Stimulated activated memory B cell treated with anti-CD40 and anti-IgM and Interleukin-4, amounts not matched to agents 10 μg/mL and 1 μg/mL and 100 μg/mL, for 72 hours (primary cell): Measurements from ENCODE around the gene XRCC1.
"Not testable (repeated sequence)": the region's sequence is repeated elsewhere in the genome, so short reads cannot be mapped to it uniquely, and the experiment has no call there.

ENCODE experiments used
- ATAC-seq: fragments of 150-1000 bp; cut with Tn5 transposase; 2 replicates; pipeline ENCODE4 v1.10.0; 2021
- H3K27ac Mint-ChIP-seq: one replicate; pipeline ENCODE4 v1.8.0; 2022; ENCODE audit warnings: mild to moderate bottlenecking, mixed read lengths
- H3K27me3 Mint-ChIP-seq: one replicate; pipeline ENCODE4 v1.8.0; 2022; ENCODE audit warnings: mixed read lengths
- H3K36me3 Mint-ChIP-seq: one replicate; pipeline ENCODE4 v1.8.0; 2022; ENCODE audit warnings: mixed read lengths
- H3K4me1 Mint-ChIP-seq: one replicate; pipeline ENCODE4 v1.8.0; 2022; ENCODE audit warnings: mixed read lengths
- H3K4me3 Mint-ChIP-seq: one replicate; pipeline ENCODE4 v1.8.0; 2022; ENCODE audit warnings: mild to moderate bottlenecking, moderate library complexity, mixed read lengths
- H3K9me3 Mint-ChIP-seq: one replicate; pipeline ENCODE4 v1.8.0; 2022; ENCODE audit warnings: mixed read lengths

XRCC1 gene

DNA sequence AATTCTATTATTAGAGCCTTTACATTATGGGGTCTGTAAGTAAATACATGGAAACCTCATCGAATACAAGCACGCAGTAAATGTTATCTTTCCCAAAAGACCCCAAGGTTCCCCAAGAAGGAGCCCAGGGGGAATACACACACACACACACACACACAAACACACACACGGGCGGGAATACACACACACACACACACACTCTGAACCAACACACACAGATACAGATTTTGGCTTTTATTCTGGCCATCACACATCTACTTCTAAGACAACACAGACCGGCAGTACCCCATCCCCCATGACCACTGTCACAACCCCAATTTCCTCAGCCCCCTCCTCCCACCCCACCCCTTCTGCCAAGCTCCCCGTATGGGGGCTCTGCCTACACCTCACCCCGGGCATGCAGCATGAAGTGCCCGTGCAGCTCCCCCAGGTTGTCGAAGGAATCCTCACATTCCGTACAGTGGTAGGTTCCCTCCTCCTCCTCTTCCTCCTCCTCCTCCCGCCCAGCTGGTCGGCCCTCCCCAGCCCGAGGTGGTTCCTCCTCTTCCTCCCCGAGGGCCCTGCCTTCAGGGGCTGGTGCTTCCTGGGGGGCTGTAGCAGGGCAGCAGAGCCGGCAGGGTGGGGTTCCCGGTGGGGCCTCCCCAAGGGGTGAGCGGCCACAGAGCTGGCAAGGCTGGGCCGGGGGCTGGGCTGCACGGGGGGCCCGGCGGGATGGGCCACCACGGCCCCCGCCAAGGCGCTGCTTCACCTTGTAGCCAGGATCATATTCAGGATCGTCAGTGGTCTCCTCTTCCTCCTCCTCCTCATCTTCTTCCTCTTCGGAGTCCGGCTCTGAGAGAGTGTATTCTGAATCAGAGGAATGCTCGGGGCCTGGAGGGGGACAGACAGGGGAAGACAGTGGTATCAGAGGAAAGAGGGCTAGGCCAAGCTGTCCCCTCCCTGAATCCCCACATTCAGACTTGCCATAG lies 32.2 kb upstream of the XRCC1 start:
- Mint-ChIP-seq H3K36me3 (peaks cover 18% of the 10 kb centered on the region), H3K27ac (no peak overlapping the region), H3K4me1 (peaks cover 21% of the 10 kb centered on the region), H3K4me3 (no peak overlapping the region), H3K27me3 (no peaks in the 10 kb centered on the region), H3K9me3 (no peaks in the 10 kb centered on the region)
- peak; percentile 27 for ATAC-seq

DNA sequence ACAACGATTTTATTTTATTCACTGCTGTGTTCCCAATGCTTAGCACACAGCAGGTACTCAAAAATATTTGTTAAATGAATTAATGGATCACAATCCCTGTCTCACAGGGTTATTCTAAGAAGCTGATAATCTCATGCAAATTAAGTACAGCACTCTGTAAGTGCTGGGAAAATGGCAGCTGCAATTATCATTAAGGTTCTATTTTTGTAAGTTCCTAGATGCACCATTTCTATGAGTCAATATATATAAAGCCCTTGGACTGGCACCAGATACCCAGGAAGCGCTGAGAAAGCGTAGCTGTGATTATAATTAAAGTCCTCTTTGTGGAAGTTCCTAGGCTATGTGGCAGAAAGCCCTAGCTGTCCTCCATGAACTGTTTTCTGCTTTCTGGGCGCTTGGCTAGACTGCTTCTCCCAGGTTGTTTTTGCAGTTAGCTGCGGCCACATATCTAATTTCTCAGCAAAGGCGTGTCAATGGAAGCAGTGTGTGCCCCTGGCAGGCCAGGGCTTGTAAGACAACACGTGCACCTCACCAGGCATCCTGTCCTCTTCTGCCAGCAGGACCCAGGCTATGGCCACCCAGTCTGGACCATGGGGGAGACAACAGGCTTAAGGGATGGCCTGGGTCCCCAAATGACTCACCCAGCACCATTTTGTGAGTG lies 31.4 kb upstream of the XRCC1 start:
- Mint-ChIP-seq H3K4me3 (no peak overlapping the region), H3K27me3 (no peaks in the 10 kb centered on the region), H3K9me3 (no peaks in the 10 kb centered on the region), H3K36me3 (peaks cover 11% of the 10 kb centered on the region), H3K27ac (peak overlapping the region; percentile 25), H3K4me1 (peaks cover 12% of the 10 kb centered on the region)
- no peak for ATAC-seq

DNA sequence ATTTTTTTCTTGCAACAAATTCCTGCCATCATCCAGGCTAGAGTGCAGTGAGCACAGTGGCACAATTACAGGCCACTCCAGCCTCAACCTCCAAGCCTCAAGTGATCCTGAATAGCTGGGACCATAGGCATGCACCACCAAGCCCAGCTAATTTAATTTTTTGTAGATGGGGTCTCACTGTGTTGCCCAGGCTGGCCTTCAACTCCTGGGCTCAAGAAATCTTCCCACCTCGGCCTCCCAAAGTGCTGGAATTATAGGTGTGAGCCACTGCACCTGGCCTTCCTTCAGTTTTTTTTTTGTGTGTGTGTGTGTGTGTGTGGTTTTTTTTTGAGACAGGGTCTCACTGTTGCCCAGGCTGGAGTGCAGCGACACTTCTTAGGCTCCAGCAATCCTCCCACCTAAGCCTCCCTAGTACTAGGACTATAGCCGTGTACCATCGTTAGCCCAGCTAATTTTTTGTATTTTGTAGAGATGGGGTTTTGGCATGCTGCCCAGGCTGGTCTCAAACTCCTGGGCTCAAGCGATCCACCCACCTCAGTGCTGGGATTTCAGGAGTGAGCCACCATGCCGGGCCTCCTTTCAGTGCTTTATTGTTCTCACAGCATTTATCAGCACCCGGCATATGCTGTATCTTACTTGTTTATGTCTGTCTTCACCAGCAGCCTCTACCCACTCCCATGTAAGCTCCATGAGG lies 30.7 kb upstream of the XRCC1 start:
- H3K27me3 Mint-ChIP-seq = no peaks in the 10 kb centered on the region
- ATAC-seq = no peak
- peaks cover 11% of the 10 kb centered on the region for H3K4me1 Mint-ChIP-seq
- H3K9me3 Mint-ChIP-seq = no peaks in the 10 kb centered on the region
- peak overlapping the region; percentile 25 for H3K27ac Mint-ChIP-seq
- H3K36me3 Mint-ChIP-seq = peaks cover 12% of the 10 kb centered on the region
- no peak overlapping the region for H3K4me3 Mint-ChIP-seq

DNA sequence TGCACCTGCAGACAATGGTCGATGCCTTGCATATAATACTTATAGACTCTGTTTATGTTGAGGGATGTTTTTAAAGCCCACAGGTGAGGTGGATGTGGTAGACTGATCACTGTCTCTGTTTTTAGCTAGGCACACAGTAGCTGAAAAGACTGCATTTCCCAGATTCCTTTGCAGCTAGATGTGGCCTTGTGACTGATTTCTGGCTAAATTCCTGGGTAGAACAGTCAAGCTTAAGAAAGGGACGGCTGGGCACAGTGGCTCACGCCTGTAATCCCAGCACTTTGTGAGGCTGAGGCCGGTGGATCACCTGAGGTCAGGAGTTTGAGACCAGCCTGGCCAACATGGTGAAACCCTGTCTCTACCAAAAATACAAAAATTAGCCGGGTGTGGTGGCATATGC lies 25.0 kb upstream of the XRCC1 start:
- H3K27ac Mint-ChIP-seq, H3K9me3 Mint-ChIP-seq, H3K4me3 Mint-ChIP-seq, ATAC-seq, H3K27me3 Mint-ChIP-seq: not testable (repeated sequence)
- Mint-ChIP-seq H3K36me3 (peaks cover 12% of the 10 kb centered on the region), H3K4me1 (peaks cover 43% of the 10 kb centered on the region)

DNA sequence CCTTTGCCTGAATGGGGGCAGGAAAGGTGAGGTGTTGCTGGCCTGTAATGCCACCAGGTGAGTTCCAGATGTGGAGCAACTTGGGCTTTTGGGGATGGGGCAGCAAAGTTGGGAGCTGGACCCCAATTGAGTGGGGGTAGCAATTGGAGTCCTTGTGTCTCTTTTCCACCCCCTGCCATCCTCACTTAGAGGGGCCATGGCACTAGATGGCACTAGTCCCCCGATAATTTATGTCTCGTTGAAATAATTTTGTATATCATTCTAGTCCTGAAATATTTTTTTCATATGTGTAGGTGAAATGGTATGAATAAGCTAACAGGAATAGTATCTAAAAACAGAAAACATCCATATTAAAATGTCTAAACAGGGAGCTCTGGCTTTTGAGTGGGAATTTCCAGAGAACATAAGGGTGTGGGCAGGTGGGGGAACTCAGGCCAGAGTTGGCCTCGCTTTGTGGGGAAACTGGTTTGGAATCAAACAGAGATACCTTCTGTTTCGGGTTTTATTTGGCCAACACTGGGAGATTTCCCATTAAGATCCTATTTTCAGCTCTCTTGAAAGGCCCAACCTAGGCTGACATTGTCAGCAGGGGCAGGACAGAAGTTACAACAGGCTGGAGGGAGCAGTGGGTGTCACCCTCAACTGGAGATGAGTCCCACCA lies 24.4 kb upstream of the XRCC1 start:
- H3K27me3 Mint-ChIP-seq = no peaks in the 10 kb centered on the region
- peaks cover 48% of the 10 kb centered on the region for H3K4me1 Mint-ChIP-seq
- no peak for ATAC-seq
- H3K27ac Mint-ChIP-seq = no peak overlapping the region
- no peaks in the 10 kb centered on the region for H3K9me3 Mint-ChIP-seq
- H3K4me3 Mint-ChIP-seq = no peak overlapping the region
- H3K36me3 Mint-ChIP-seq = peaks cover 12% of the 10 kb centered on the region

DNA sequence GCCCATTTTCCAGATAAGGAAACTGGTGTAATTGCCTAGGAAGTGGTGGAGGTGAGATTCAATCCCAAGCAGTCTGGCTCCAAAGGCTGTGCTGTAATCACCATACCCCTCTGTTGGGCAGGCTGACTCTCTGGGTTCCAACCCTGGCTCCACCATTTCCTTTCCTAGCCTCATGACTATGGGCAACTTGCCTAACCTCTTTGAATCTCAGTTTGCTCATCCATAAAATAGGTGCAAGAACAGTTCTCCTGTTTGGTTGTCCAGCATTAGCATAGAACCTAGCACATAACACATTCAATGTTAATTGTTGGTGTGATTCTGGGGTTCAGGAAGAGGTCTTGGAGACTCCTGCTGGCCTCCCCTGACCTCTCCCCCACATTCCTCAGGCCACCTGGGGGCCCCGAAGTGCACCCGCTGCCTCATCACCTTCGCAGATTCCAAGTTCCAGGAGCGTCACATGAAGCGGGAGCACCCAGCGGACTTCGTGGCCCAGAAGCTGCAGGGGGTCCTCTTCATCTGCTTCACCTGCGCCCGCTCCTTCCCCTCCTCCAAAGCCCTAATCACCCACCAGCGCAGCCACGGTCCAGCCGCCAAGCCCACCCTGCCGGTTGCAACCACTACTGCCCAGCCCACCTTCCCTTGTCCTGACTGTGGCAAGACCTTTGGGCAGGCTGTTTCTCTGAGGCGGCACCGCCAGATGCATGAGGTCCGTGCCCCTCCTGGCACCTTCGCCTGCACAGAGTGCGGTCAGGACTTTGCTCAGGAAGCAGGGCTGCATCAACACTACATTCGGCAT lies 23.3 kb upstream of the XRCC1 start:
- Mint-ChIP-seq H3K9me3 (no peaks in the 10 kb centered on the region), H3K27me3 (no peaks in the 10 kb centered on the region), H3K4me3 (no peak overlapping the region), H3K36me3 (peaks cover 17% of the 10 kb centered on the region), H3K27ac (peak overlapping the region; percentile 97), H3K4me1 (peaks cover 45% of the 10 kb centered on the region)
- ATAC-seq = no peak

DNA sequence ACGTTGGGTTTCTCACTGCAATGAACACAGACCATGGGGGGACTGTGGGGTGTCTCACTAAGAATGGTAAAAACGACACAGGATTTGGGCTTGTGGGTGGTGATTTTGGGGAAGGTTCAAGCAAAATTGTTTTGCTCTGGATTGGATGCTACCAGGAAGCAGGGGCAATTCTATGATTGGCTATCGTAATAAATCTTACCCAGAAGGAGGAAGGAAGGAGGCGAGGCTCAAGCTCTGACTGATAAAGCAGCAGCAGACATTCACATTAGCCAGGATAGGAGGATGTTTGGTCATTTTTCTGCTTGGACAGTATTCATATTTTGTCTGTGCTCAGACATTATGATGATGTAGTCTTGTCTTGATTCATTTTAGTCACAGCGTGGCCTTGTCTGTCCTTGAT lies 22.5 kb upstream of the XRCC1 start:
- H3K27me3 Mint-ChIP-seq = no peaks in the 10 kb centered on the region
- peaks cover 25% of the 10 kb centered on the region for H3K36me3 Mint-ChIP-seq
- H3K4me1 Mint-ChIP-seq = peaks cover 53% of the 10 kb centered on the region
- H3K27ac Mint-ChIP-seq = peak overlapping the region; percentile 97
- ATAC-seq = no peak
- H3K9me3 Mint-ChIP-seq = no peaks in the 10 kb centered on the region
- peak overlapping the region; percentile 95 for H3K4me3 Mint-ChIP-seq

DNA sequence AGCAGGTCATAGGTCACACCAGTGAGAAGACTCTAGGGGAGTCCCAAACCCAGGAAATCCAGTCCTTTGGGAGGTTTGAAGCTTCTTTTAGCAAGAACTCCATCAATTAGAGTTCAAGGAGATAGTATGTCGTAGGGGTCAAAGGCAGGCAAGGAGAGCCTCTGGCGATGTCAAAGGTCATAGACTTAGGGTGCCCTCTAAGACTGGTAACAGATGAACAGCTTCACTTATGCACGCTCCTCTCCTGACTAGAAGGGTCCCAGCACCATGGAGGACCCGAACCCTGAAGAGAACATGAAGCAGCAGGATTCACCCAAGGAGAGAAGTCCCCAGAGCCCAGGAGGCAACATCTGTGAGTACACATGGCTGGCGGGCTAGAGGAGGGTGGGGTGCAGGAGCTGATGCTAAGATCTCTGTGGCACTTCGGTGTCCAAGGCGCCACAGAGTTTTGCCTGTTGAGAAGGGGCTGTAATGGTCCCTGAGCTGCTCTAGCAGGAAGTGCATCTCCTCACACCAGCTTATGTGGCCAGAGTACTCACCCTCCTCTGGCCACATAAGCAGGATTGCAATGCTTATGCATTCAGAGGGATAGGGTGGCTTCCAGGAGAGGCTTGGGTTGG lies 21.6 kb upstream of the XRCC1 start:
- ATAC-seq = no peak

DNA sequence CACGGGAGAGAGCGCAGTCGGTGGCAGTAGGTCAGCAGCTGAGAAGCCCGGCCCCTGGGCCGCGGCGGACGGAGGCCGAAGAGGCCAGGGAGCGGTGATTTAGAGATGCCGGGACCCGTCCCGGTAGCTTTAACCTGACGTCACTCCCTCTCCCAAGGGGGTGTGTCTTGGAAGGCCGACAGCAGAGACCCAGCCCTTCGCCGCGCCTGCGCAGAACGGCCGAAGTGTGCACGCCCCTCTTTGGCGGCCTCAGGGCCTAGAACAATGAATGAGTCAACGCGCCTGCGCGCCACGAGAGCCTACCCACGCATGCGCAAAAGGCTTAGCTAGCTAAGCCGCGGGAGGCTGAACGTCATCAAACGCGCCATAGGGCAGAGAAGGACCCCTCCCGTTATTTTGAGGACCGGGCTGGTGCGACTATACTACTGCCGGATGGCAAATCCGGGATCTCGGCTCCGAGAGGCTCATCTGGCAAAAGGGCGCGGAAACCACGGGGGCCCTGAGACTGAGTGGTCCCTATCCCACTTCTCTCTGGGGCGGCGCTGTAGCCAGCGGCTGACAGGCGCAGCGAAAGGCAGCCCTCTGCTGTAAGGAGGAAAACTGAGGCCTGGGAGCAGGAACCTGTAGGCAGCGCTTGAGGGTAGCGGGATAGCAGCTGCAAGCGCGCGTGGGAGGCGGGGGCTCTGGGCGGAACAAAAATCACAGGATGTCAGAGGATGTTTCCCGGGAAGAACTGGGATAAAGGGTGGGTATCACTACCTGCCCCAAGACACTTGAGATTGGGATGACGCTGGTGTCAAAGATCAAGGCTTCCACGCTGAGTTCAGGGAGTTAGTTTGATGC lies 20.9 kb upstream of the XRCC1 start, which contains the start of the genes IRGQ and ZNF576:
IRGQ (minus strand) TSS at position 136 of the 843 bp plus-strand sequence. CDS start 796 bp downstream, outside the sequence.
ZNF576 (plus strand) TSS at position 597 of the 843 bp plus-strand sequence. CDS start 514 bp downstream, outside the sequence.
- Mint-ChIP-seq H3K27ac (peak within 1 kb of the TSS; percentile 97), H3K36me3 (peaks cover 26% of the 10 kb centered on the region), H3K4me1 (peaks cover 58% of the 10 kb centered on the region), H3K4me3 (peak within 1 kb of the TSS; percentile 95), H3K27me3 (no peaks in the 10 kb centered on the region), H3K9me3 (no peaks in the 10 kb centered on the region)
- peak; percentile 94 for ATAC-seq

More for the DNA sequence above, 21.6 kb upstream of the XRCC1 start:
- Mint-ChIP-seq H3K4me1 (peaks cover 57% of the 10 kb centered on the region), H3K9me3 (no peaks in the 10 kb centered on the region), H3K27me3 (no peaks in the 10 kb centered on the region), H3K4me3 (peak overlapping the region; percentile 95), H3K36me3 (peaks cover 30% of the 10 kb centered on the region), H3K27ac (peak overlapping the region; percentile 97)

DNA sequence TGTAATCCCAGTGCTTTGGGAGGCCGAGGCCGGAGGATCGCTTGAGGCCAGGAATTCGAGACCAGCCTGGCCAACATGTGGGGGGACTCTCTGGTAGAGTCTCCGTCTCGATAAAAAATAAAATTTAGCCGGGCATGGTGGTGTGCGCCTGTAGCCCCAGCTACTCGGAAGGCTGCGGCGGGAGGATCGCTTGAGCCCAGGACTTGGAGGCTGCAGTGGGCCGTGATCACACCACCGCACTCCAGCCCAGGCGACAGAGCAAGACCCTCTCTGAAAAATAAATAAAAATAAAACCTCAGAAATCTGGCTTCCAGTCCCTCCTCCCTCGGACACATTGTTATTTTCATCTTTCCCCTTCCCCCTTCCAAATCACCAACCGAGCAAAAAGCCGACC lies 20.3 kb upstream of the XRCC1 start:
- Mint-ChIP-seq H3K4me1 (peaks cover 64% of the 10 kb centered on the region), H3K27me3 (no peaks in the 10 kb centered on the region), H3K4me3 (peak overlapping the region; percentile 95), H3K9me3 (no peaks in the 10 kb centered on the region), H3K36me3 (peaks cover 32% of the 10 kb centered on the region), H3K27ac (peak overlapping the region; percentile 97)
- peak; percentile 51 for ATAC-seq

DNA sequence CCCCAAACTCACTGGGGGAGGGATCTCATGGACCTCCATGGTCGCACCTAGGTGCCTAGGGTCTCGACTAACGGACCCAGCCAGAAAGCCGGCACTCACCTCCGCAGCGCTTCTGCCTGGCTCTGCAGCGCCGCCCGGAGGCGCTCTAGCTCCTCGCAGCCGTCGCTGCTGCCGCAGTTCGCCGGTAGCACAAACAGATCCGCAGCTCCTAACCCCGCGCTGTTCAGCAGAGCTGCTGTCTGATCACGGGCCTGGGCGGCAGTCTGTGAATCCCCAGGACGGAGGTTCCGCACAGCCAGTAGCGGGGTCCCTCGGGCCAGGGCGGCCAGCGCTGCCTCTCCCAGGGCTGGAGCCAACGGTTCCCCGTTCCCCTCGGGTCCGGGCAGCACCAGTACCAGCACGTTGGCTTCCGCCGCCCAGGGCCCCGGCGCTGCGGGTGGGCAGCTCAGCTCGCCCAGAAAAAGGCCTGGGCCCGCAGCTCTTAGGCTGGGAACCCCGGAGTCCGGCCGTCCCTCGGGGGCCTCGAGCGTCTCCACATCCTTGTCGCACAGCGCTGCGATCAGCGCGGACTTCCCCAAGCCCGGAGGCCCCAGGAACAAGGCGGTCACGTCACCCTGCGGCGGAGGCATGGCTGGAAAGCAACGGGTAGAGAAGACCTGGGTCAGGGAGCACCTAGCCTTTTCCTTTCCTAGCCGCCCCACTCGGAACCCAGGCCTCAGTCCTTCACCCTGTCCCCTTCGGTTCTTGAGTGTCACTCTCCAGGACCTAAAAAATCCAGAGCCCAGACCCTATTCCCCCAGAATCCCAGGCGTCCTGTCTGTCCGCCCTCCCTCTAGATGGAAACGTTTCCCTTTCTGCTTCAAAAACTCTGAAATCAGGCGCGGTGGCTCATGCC lies 19.6 kb upstream of the XRCC1 start:
- H3K27me3 Mint-ChIP-seq = no peaks in the 10 kb centered on the region
- H3K9me3 Mint-ChIP-seq = no peaks in the 10 kb centered on the region
- peak overlapping the region; percentile 95 for H3K4me3 Mint-ChIP-seq
- peaks cover 35% of the 10 kb centered on the region for H3K36me3 Mint-ChIP-seq
- H3K27ac Mint-ChIP-seq = peak overlapping the region; percentile 97
- ATAC-seq = peak; percentile 46
- H3K4me1 Mint-ChIP-seq = peaks cover 71% of the 10 kb centered on the region

DNA sequence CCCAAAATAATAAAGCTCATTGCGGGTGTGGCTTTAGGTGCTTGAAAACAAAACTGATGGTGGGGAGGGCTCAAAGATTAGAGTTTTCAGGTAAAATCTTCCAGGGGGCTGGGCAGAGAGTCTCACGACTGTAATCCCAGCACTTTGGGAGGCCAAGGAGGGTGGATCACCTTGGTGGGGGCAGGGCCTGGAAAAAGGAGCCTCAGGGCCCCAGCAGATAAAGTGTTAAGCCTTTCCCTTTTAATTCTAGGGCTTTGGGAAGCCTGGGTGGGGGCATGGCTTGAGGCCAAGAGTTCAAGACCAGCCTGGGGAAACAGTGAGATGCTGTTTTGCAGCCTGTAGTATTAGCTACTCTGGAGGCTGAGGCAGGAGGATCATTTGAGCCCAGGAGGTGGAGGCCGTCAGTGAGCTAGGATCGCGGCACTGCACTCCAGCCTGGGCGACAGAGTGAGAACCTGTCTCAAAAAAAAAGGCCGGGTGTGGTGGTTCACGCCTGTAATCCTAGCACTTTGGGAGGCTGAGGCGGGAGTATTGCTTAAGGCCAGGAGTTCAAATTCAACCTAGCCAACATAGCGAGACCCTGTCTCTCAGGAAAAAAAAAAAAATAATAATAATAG lies 18.9 kb upstream of the XRCC1 start:
- Mint-ChIP-seq H3K9me3 (no peaks in the 10 kb centered on the region), H3K27ac (peak overlapping the region; percentile 65), H3K27me3 (no peaks in the 10 kb centered on the region), H3K36me3 (peaks cover 42% of the 10 kb centered on the region), H3K4me1 (peaks cover 77% of the 10 kb centered on the region), H3K4me3 (peak overlapping the region; percentile 95)
- no peak for ATAC-seq
